OCI-LY3 (cell line): Measurements from ENCODE around the gene GPR160.

Experiments
- EZH2phosphoT487 ChIP-seq: fragments of 200-600 bp; shearing (Covaris generic); IDR thresholded peaks from 2 replicates; pipeline ENCODE4 v1.6.1; 2018; ENCODE audit warnings: antibody characterized with exemption, mixed run types, low read depth
- TF ChIP-seq, protein P1 (sequence below): fragments of 200-600, 300-600 bp; sonication (generic); IDR thresholded peaks from 2 replicates; pipeline ENCODE4 v1.5.1; 2014; ENCODE audit warnings: antibody characterized with exemption, low read length, low read depth

DNA sequence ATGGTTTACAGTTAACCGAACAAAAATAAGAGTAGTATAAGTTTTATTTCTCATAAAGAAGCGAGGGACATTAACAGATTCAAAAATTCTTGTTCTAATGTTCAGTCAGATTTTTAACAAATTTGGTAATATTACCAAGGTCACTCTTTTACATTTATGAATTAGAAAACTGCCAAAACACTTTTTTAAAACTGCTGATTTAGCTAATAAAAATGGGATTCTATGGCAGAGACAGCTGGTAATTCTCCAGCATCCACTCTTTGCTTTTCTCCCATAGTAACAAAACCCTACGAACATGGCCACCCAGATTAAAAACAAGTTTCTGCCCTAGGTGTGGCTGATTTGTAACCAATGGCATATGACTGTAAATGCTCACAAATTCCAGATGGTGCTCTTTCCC, 71.2 kb downstream of the GPR160 start:
- TF ChIP-seq, protein P1, sequence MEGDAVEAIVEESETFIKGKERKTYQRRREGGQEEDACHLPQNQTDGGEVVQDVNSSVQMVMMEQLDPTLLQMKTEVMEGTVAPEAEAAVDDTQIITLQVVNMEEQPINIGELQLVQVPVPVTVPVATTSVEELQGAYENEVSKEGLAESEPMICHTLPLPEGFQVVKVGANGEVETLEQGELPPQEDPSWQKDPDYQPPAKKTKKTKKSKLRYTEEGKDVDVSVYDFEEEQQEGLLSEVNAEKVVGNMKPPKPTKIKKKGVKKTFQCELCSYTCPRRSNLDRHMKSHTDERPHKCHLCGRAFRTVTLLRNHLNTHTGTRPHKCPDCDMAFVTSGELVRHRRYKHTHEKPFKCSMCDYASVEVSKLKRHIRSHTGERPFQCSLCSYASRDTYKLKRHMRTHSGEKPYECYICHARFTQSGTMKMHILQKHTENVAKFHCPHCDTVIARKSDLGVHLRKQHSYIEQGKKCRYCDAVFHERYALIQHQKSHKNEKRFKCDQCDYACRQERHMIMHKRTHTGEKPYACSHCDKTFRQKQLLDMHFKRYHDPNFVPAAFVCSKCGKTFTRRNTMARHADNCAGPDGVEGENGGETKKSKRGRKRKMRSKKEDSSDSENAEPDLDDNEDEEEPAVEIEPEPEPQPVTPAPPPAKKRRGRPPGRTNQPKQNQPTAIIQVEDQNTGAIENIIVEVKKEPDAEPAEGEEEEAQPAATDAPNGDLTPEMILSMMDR, result no peak
- TF ChIP-seq EZH2phosphoT487, result no peak
